ENCODE results near the gene PAXX.
A peak's percentile ranks its signal among the peaks of the same experiment; 100 is the strongest.

The PAXX gene
- long read RNA-seq, transcript PAXX-201 (7 exons, 812 nt): minor isoform, 19 of 229 reads
- long read RNA-seq, transcript PAXX-208 (5 exons, 1,077 nt): major isoform, 113 of 229 reads
- long read RNA-seq, transcript PAXX-207 (6 exons, 958 nt): minor isoform, 16 of 229 reads
- long read RNA-seq, partial matches to known transcripts: 41 of 229 reads
- long read RNA-seq, other reads (novel, unspliced or antisense): 40 of 229 reads

GRCh38 chr9:136991993-136992818 is at the start of gene PAXX:
TSS of gene PAXX (plus strand) at chr9:136992422. CDS start at chr9:136992444, 22 bp downstream.
- peak; percentile 81 to 92 for DNase-seq (ENCODE audit: low read depth in 1 of 2, low spot score in 1 of 2)
- H3K4me3 ChIP-seq (replicated peaks; ENCODE audit: insufficient read depth, low read length): peak within 1 kb of the TSS; percentile 57
- TF ChIP-seq POLR2AphosphoS5 (IDR thresholded peaks at IDR 0.05; ENCODE audit: low read depth) (peak; percentile 58; the same call in 1 of the 2 replicates), GABPA (IDR thresholded peaks at IDR 0.05; ENCODE audit: low read depth) (no peak), REST (IDR thresholded peaks at IDR 0.05; ENCODE audit: insufficient replicate concordance, low read depth) (peak; percentile 29)
- peak within 1 kb of the TSS; percentile 96 for H3K27ac ChIP-seq (replicated peaks)
- H3K27me3 ChIP-seq (ENCODE audit: insufficient read depth, poor library complexity, severe bottlenecking): no peaks in the 10 kb centered on the region

GRCh38 chr9:136942881-136943230 is 49.4 kb upstream of the PAXX start:
- TF ChIP-seq SPI1 (IDR thresholded peaks at IDR 0.05; ENCODE audit: borderline replicate concordance, low read depth) (no peak), REST (IDR thresholded peaks at IDR 0.05; ENCODE audit: insufficient replicate concordance, low read depth) (no peak), CTCF (IDR thresholded peaks at IDR 0.05; ENCODE audit: insufficient read depth, low read length) (no peak), GABPA (IDR thresholded peaks at IDR 0.05; ENCODE audit: low read depth) (no peak), POLR2AphosphoS5 (IDR thresholded peaks at IDR 0.05; ENCODE audit: low read depth) (no peak)
- DNase-seq (ENCODE audit: low read depth in 1 of 2, low spot score in 1 of 2): no peak
- H3K27ac ChIP-seq (replicated peaks): no peak overlapping the region
- no peaks in the 10 kb centered on the region for H3K27me3 ChIP-seq (ENCODE audit: insufficient read depth, poor library complexity, severe bottlenecking)
- peak overlapping the region; percentile 93 for H3K4me3 ChIP-seq (replicated peaks; ENCODE audit: insufficient read depth, low read length)

GRCh38 chr9:136943291-136944211 is 48.7 kb upstream of the PAXX start:
- H3K27me3 ChIP-seq (ENCODE audit: insufficient read depth, poor library complexity, severe bottlenecking): no peaks in the 10 kb centered on the region
- DNase-seq (ENCODE audit: low read depth in 1 of 2, low spot score in 1 of 2): peak in 1 of 2 experiments; percentile 51
- H3K4me3 ChIP-seq (replicated peaks; ENCODE audit: insufficient read depth, low read length): peak overlapping the region; percentile 93
- TF ChIP-seq CTCF (IDR thresholded peaks at IDR 0.05; ENCODE audit: insufficient read depth, low read length) (no peak), POLR2AphosphoS5 (IDR thresholded peaks at IDR 0.05; ENCODE audit: low read depth) (peak; percentile 54)
- peak overlapping the region; percentile 93 for H3K27ac ChIP-seq (replicated peaks)

GRCh38 chr9:136944212-136944518 is 48.1 kb upstream of the PAXX start:
- Histone ChIP-seq H3K27me3 (ENCODE audit: insufficient read depth, poor library complexity, severe bottlenecking) (no peaks in the 10 kb centered on the region), H3K27ac (replicated peaks) (peak overlapping the region; percentile 93), H3K4me3 (replicated peaks; ENCODE audit: insufficient read depth, low read length) (peak overlapping the region; percentile 93)
- TF ChIP-seq REST (IDR thresholded peaks at IDR 0.05; ENCODE audit: insufficient replicate concordance, low read depth): no peak
- TF ChIP-seq CTCF (IDR thresholded peaks at IDR 0.05; ENCODE audit: insufficient read depth, low read length): no peak
- no peak for TF ChIP-seq POLR2AphosphoS5 (IDR thresholded peaks at IDR 0.05; ENCODE audit: low read depth)
- no peak for TF ChIP-seq GABPA (IDR thresholded peaks at IDR 0.05; ENCODE audit: low read depth)
- no peak for TF ChIP-seq SPI1 (IDR thresholded peaks at IDR 0.05; ENCODE audit: borderline replicate concordance, low read depth)
- DNase-seq (ENCODE audit: low read depth in 1 of 2, low spot score in 1 of 2): peak in 1 of 2 experiments; percentile 39

Measured in HL-60 (cell line).